ENCODE data around the gene TK2. TPM values are rescaled to one million over a fixed set of nuclear protein-coding genes. Genes with fewer than 3 reads are reported as not detected.

TK2 gene
- total and polyA plus RNA-seq, 2 donors (not counting 1 experiment from before 2014, with no cell fraction given): 34.8 to 73.7 TPM

GRCh38 chr16:66459878-66460277 lies 90.0 kb downstream of the TK2 start:
- peaks cover 15% of the 10 kb centered on the region for H3K27me3 ChIP-seq (ENCODE audit: control insufficient read depth, insufficient read depth, low read length)
- H3K36me3 ChIP-seq (ENCODE audit: control insufficient read depth, insufficient read depth, low read length): no peaks in the 10 kb centered on the region
- H3K27ac ChIP-seq (ENCODE audit: insufficient read depth, low read length): no peak overlapping the region
- H3K9me3 ChIP-seq (ENCODE audit: control insufficient read depth, insufficient read depth, low read depth, low read length): no peaks in the 10 kb centered on the region
- H3K79me2 ChIP-seq (ENCODE audit: control insufficient read depth, insufficient read depth, low read length): no peaks in the 10 kb centered on the region
- TF ChIP-seq CTCF (conservative IDR thresholded peaks at IDR 0.05 in 1 of 2, IDR thresholded peaks at IDR 0.05 in 1 of 2; ENCODE audit: low read depth in 1 of 2, low read length in 2 of 2) (no peak), EZH2 (IDR thresholded peaks at IDR 0.05; ENCODE audit: low read length, missing control alignments) (no peak)
- H3K4me3 ChIP-seq (replicated peaks in 1 of 4; ENCODE audit: control extremely low read depth in 1 of 4, insufficient read depth in 1 of 4, low read depth in 3 of 4, low read length in 4 of 4): no peak overlapping the region
- no peak overlapping the region for H3K4me2 ChIP-seq (ENCODE audit: extremely low read depth, insufficient read depth, low read length)
- no peak overlapping the region for H3K9ac ChIP-seq (ENCODE audit: insufficient read depth, low read length)
- no peaks in the 10 kb centered on the region for H4K20me1 ChIP-seq (ENCODE audit: control insufficient read depth, extremely low read depth, insufficient read depth, low read length)
- no peak overlapping the region for H2AFZ ChIP-seq (ENCODE audit: low read length)
- no peaks in the 10 kb centered on the region for H3K4me1 ChIP-seq (ENCODE audit: control insufficient read depth, extremely low read depth, insufficient read depth, low read length)
- peak in 1 of 2 donors; percentile 26 for DNase-seq (ENCODE audit: low read depth in 2 of 2)

GRCh38 chr16:66458853-66459252 lies 91.1 kb downstream of the TK2 start:
- DNase-seq (ENCODE audit: low read depth in 2 of 2): no peak
- no peaks in the 10 kb centered on the region for H4K20me1 ChIP-seq (ENCODE audit: control insufficient read depth, extremely low read depth, insufficient read depth, low read length)
- no peaks in the 10 kb centered on the region for H3K4me1 ChIP-seq (ENCODE audit: control insufficient read depth, extremely low read depth, insufficient read depth, low read length)

GRCh38 chr16:66458292-66458691 lies 91.6 kb downstream of the TK2 start:
- Histone ChIP-seq H3K79me2 (ENCODE audit: control insufficient read depth, insufficient read depth, low read length) (no peaks in the 10 kb centered on the region), H3K4me3 (replicated peaks in 1 of 4; ENCODE audit: control extremely low read depth in 1 of 4, insufficient read depth in 1 of 4, low read depth in 3 of 4, low read length in 4 of 4) (no peak overlapping the region), H3K9ac (ENCODE audit: insufficient read depth, low read length) (no peak overlapping the region), H3K4me2 (ENCODE audit: extremely low read depth, insufficient read depth, low read length) (no peak overlapping the region), H3K36me3 (ENCODE audit: control insufficient read depth, insufficient read depth, low read length) (no peaks in the 10 kb centered on the region), H2AFZ (ENCODE audit: low read length) (no peak overlapping the region), H4K20me1 (ENCODE audit: control insufficient read depth, extremely low read depth, insufficient read depth, low read length) (no peaks in the 10 kb centered on the region), H3K27me3 (ENCODE audit: control insufficient read depth, insufficient read depth, low read length) (peaks cover 15% of the 10 kb centered on the region), H3K4me1 (ENCODE audit: control insufficient read depth, extremely low read depth, insufficient read depth, low read length) (no peaks in the 10 kb centered on the region), H3K9me3 (ENCODE audit: control insufficient read depth, insufficient read depth, low read depth, low read length) (no peaks in the 10 kb centered on the region), H3K27ac (ENCODE audit: insufficient read depth, low read length) (no peak overlapping the region)
- no peak for DNase-seq (ENCODE audit: low read depth in 2 of 2)
- TF ChIP-seq EZH2 (IDR thresholded peaks at IDR 0.05; ENCODE audit: low read length, missing control alignments) (no peak), CTCF (conservative IDR thresholded peaks at IDR 0.05 in 1 of 2, IDR thresholded peaks at IDR 0.05 in 1 of 2; ENCODE audit: low read depth in 1 of 2, low read length in 2 of 2) (no peak)

More at GRCh38 chr16:66458853-66459252, 91.1 kb downstream of the TK2 start:
- H3K4me2 ChIP-seq (ENCODE audit: extremely low read depth, insufficient read depth, low read length): no peak overlapping the region
- H3K27ac ChIP-seq (ENCODE audit: insufficient read depth, low read length): no peak overlapping the region
- H2AFZ ChIP-seq (ENCODE audit: low read length): no peak overlapping the region
- TF ChIP-seq CTCF (conservative IDR thresholded peaks at IDR 0.05 in 1 of 2, IDR thresholded peaks at IDR 0.05 in 1 of 2; ENCODE audit: low read depth in 1 of 2, low read length in 2 of 2): no peak
- TF ChIP-seq EZH2 (IDR thresholded peaks at IDR 0.05; ENCODE audit: low read length, missing control alignments): no peak
- no peak overlapping the region for H3K9ac ChIP-seq (ENCODE audit: insufficient read depth, low read length)
- H3K9me3 ChIP-seq (ENCODE audit: control insufficient read depth, insufficient read depth, low read depth, low read length): no peaks in the 10 kb centered on the region
- no peak overlapping the region for H3K4me3 ChIP-seq (replicated peaks in 1 of 4; ENCODE audit: control extremely low read depth in 1 of 4, insufficient read depth in 1 of 4, low read depth in 3 of 4, low read length in 4 of 4)
- no peaks in the 10 kb centered on the region for H3K79me2 ChIP-seq (ENCODE audit: control insufficient read depth, insufficient read depth, low read length)
- peaks cover 15% of the 10 kb centered on the region for H3K27me3 ChIP-seq (ENCODE audit: control insufficient read depth, insufficient read depth, low read length)
- H3K36me3 ChIP-seq (ENCODE audit: control insufficient read depth, insufficient read depth, low read length): no peaks in the 10 kb centered on the region

Other genes starting within 250 kb of the TK2 start
- gene CDH5, start 183.4 kb downstream of the TK2 start, total RNA-seq: under 0.01 TPM in 1 of 2 replicates, not detected in the other
- gene CDH5, start 183.4 kb downstream of the TK2 start, polyA plus RNA-seq: 0.02 and 0.07 TPM in 2 replicates
- gene BEAN1, start 122.8 kb downstream of the TK2 start, total RNA-seq: not detected in 2 replicates
- gene BEAN1, start 122.8 kb downstream of the TK2 start, polyA plus RNA-seq: 0.02 and 0.07 TPM in 2 replicates
- 38.8 and 41.9 TPM in 2 replicates for gene CKLF, start 2.5 kb upstream of the TK2 start, total RNA-seq
- gene CKLF, start 2.5 kb upstream of the TK2 start, polyA plus RNA-seq: 70.9 and 82.8 TPM in 2 replicates
- gene CMTM1, start 16.3 kb upstream of the TK2 start, total RNA-seq: 1.5 and 2.3 TPM in 2 replicates
- 0.87 and 0.99 TPM in 2 replicates for gene CMTM1, start 16.3 kb upstream of the TK2 start, polyA plus RNA-seq
- gene CMTM2, start 29.3 kb upstream of the TK2 start, total RNA-seq: not detected in 2 replicates
- gene CMTM2, start 29.3 kb upstream of the TK2 start, polyA plus RNA-seq: not detected in 2 replicates
- gene CMTM3, start 54.6 kb upstream of the TK2 start, total RNA-seq: 6.9 and 10.1 TPM in 2 replicates
- gene CMTM3, start 54.6 kb upstream of the TK2 start, polyA plus RNA-seq: 14.9 and 18.6 TPM in 2 replicates
- 6.9 and 10.2 TPM in 2 replicates for gene CMTM4, start 146.6 kb upstream of the TK2 start, total RNA-seq
- 6.9 and 12.8 TPM in 2 replicates for gene CMTM4, start 146.6 kb upstream of the TK2 start, polyA plus RNA-seq
- 115 and 173 TPM in 2 replicates for gene DYNC1LI2, start 201.5 kb upstream of the TK2 start, total RNA-seq
- gene DYNC1LI2, start 201.5 kb upstream of the TK2 start, polyA plus RNA-seq: 78.5 and 83.3 TPM in 2 replicates

Data from fibroblast of lung (primary cell).